ENCODE data around the gene CLEC6A. TPM values are rescaled to one million over a fixed set of nuclear protein-coding genes. Genes with fewer than 3 reads are reported as not detected.

CLEC6A gene
- total and polyA plus RNA-seq, 4 donors, result not detected

GRCh38 chr12:8453021-8453513 is 2.7 kb upstream of the CLEC6A start:
- Histone ChIP-seq H3K27ac (ENCODE audit: low read depth in 1 of 2, low read length in 2 of 2) (no peak overlapping the region), H3K4me1 (ENCODE audit: control insufficient read depth in 1 of 2, insufficient read depth in 2 of 2, low read length in 2 of 2) (no peaks in the 10 kb centered on the region), H3K9me3 (ENCODE audit: control insufficient read depth, low read length) (no peaks in the 10 kb centered on the region), H3K27me3 (ENCODE audit: control insufficient read depth in 1 of 2, insufficient read depth in 2 of 2, low read length in 1 of 2) (no peaks in the 10 kb centered on the region), H3K4me3 (ENCODE audit: low read length in 2 of 2) (no peak overlapping the region), H3K36me3 (ENCODE audit: control insufficient read depth in 1 of 2, insufficient read depth in 2 of 2, low read length in 1 of 2) (no peaks in the 10 kb centered on the region)
- intact Hi-C loops (cut with DNase I), result no loop called here
- DNase-seq, result no peak
- WGBS, 2 donors, result 48 to 50% methylated on average over 4 of the region's 4 CpGs
- ATAC-seq (ENCODE audit: low FRiP score), result no peak

DNA sequence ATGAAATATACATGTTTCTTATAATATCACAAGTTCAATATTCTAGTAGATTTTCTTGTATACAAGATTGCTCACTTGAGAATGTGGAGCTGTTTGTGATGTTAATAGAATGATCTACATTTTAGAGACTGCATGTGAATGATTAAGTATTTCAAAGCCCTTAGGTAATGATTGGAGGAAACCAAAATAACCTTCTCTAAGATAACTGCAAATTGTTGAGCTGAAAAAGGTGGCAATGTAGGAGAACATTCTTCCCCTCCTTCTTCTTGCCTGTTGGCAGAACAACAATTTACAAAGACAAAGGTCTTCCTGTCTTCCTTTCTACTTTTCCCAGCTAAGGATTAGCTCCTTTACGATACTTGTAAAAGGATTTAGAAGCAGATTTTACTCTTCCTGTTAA is 2.0 kb upstream of the CLEC6A start:
- H3K4me3 ChIP-seq (ENCODE audit: low read length in 2 of 2), result no peak overlapping the region
- H3K27me3 ChIP-seq (ENCODE audit: control insufficient read depth in 1 of 2, insufficient read depth in 2 of 2, low read length in 1 of 2), result no peaks in the 10 kb centered on the region
- H3K4me1 ChIP-seq (ENCODE audit: control insufficient read depth in 1 of 2, insufficient read depth in 2 of 2, low read length in 2 of 2), result no peaks in the 10 kb centered on the region
- H3K36me3 ChIP-seq (ENCODE audit: control insufficient read depth in 1 of 2, insufficient read depth in 2 of 2, low read length in 1 of 2), result no peaks in the 10 kb centered on the region
- H3K9me3 ChIP-seq (ENCODE audit: control insufficient read depth, low read length), result no peaks in the 10 kb centered on the region
- DNase-seq (no peak), ATAC-seq (ENCODE audit: low FRiP score) (no peak)
- intact Hi-C loops (cut with DNase I), result no loop called here
- WGBS, 2 donors, result 61 to 63% methylated on average over 1 of the region's 1 CpG
- no peak overlapping the region for H3K27ac ChIP-seq (ENCODE audit: low read depth in 1 of 2, low read length in 2 of 2)

- ATAC-seq (ENCODE audit: low FRiP score), result no peak
- Histone ChIP-seq H3K4me3 (ENCODE audit: low read length in 2 of 2) (no peak overlapping the region), H3K9me3 (ENCODE audit: control insufficient read depth, low read length) (no peaks in the 10 kb centered on the region), H3K27ac (ENCODE audit: low read depth in 1 of 2, low read length in 2 of 2) (no peak overlapping the region), H3K36me3 (ENCODE audit: control insufficient read depth in 1 of 2, insufficient read depth in 2 of 2, low read length in 1 of 2) (no peaks in the 10 kb centered on the region), H3K27me3 (ENCODE audit: control insufficient read depth in 1 of 2, insufficient read depth in 2 of 2, low read length in 1 of 2) (no peaks in the 10 kb centered on the region), H3K4me1 (ENCODE audit: control insufficient read depth in 1 of 2, insufficient read depth in 2 of 2, low read length in 2 of 2) (no peaks in the 10 kb centered on the region)
- intact Hi-C loops (cut with DNase I), result no loop called here
- DNase-seq, result no peak
Observed at GRCh38 chr12:8455271-8455670, 491 bp upstream of the CLEC6A start.

- no peaks in the 10 kb centered on the region for H3K9me3 ChIP-seq (ENCODE audit: control insufficient read depth, low read length)
- H3K36me3 ChIP-seq (ENCODE audit: control insufficient read depth in 1 of 2, insufficient read depth in 2 of 2, low read length in 1 of 2), result no peaks in the 10 kb centered on the region
- WGBS, 2 donors, result 71 to 82% methylated on average over 2 of the region's 2 CpGs
- DNase-seq (no peak), ATAC-seq (ENCODE audit: low FRiP score) (no peak)
- intact Hi-C loops (cut with DNase I), result no loop called here
- no peak overlapping the region for H3K27ac ChIP-seq (ENCODE audit: low read depth in 1 of 2, low read length in 2 of 2)
- no peaks in the 10 kb centered on the region for H3K4me1 ChIP-seq (ENCODE audit: control insufficient read depth in 1 of 2, insufficient read depth in 2 of 2, low read length in 2 of 2)
- no peak overlapping the region for H3K4me3 ChIP-seq (ENCODE audit: low read length in 2 of 2)
- no peaks in the 10 kb centered on the region for H3K27me3 ChIP-seq (ENCODE audit: control insufficient read depth in 1 of 2, insufficient read depth in 2 of 2, low read length in 1 of 2)
Observed at GRCh38 chr12:8461426-8461825, 5.7 kb downstream of the CLEC6A start.

GRCh38 chr12:8465301-8465996 is 9.7 kb downstream of the CLEC6A start:
- Histone ChIP-seq H3K4me3 (ENCODE audit: low read length in 2 of 2) (no peak overlapping the region), H3K27me3 (ENCODE audit: control insufficient read depth in 1 of 2, insufficient read depth in 2 of 2, low read length in 1 of 2) (no peaks in the 10 kb centered on the region), H3K36me3 (ENCODE audit: control insufficient read depth in 1 of 2, insufficient read depth in 2 of 2, low read length in 1 of 2) (no peaks in the 10 kb centered on the region), H3K4me1 (ENCODE audit: control insufficient read depth in 1 of 2, insufficient read depth in 2 of 2, low read length in 2 of 2) (no peaks in the 10 kb centered on the region), H3K9me3 (ENCODE audit: control insufficient read depth, low read length) (no peaks in the 10 kb centered on the region), H3K27ac (ENCODE audit: low read depth in 1 of 2, low read length in 2 of 2) (no peak overlapping the region)
- WGBS, 2 donors, result 0% methylated on average over 2 of the region's 2 CpGs
- ATAC-seq (ENCODE audit: low FRiP score), result no peak
- DNase-seq, result no peak
- intact Hi-C loops (cut with DNase I), result no loop called here

DNA sequence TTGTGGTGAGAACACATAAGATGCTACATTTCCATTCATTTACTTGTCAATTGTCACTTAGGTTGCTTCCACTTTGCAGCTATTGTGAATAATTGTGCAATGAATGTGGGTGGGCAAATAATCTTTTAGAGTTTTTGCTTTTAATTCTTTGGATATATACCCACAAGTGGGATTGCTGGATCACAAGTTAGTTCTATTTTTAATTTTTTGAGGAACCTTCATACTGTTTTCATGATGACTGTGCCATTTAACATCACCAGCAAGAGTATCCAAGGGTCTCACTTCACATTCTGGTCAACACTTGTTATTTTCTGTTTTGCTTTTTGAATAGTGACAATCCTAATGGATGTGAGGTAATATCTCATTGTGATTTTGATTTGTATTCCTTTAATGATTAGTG is 10.5 kb downstream of the CLEC6A start:
- ATAC-seq (ENCODE audit: low FRiP score) (no peak), DNase-seq (no peak)
- intact Hi-C loops (cut with DNase I), result no loop called here
- Histone ChIP-seq H3K27ac (ENCODE audit: low read depth in 1 of 2, low read length in 2 of 2) (no peak overlapping the region), H3K36me3 (ENCODE audit: control insufficient read depth in 1 of 2, insufficient read depth in 2 of 2, low read length in 1 of 2) (no peaks in the 10 kb centered on the region), H3K27me3 (ENCODE audit: control insufficient read depth in 1 of 2, insufficient read depth in 2 of 2, low read length in 1 of 2) (no peaks in the 10 kb centered on the region), H3K4me3 (ENCODE audit: low read length in 2 of 2) (no peak overlapping the region), H3K9me3 (ENCODE audit: control insufficient read depth, low read length) (no peaks in the 10 kb centered on the region), H3K4me1 (ENCODE audit: control insufficient read depth in 1 of 2, insufficient read depth in 2 of 2, low read length in 2 of 2) (no peaks in the 10 kb centered on the region)

DNA sequence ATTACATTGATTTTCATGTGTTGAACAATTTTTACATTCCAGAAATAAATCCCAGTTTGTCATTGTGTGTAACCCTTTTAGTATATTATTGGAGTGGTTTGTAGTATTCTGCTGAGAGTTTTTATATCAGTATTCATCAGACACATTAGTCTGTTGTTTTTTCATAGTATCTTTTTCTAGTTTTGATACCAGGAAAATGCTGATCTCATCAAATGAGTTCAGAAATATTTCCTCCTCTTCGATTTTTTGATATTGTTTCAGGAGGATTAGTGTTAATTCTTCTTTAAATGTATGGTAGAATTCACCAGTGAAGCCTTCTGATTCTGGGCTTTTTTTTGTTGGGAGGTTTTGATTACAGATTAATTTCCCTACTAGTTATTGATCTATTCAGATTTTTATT is 15.3 kb downstream of the CLEC6A start:
- WGBS, 2 donors, result 66 to 73% methylated on average over 1 of the region's 1 CpG
- intact Hi-C loops (cut with DNase I), result no loop called here
- Histone ChIP-seq H3K36me3 (ENCODE audit: control insufficient read depth in 1 of 2, insufficient read depth in 2 of 2, low read length in 1 of 2) (no peaks in the 10 kb centered on the region), H3K27me3 (ENCODE audit: control insufficient read depth in 1 of 2, insufficient read depth in 2 of 2, low read length in 1 of 2) (no peaks in the 10 kb centered on the region), H3K4me1 (ENCODE audit: control insufficient read depth in 1 of 2, insufficient read depth in 2 of 2, low read length in 2 of 2) (no peaks in the 10 kb centered on the region), H3K4me3 (ENCODE audit: low read length in 2 of 2) (no peak overlapping the region), H3K9me3 (ENCODE audit: control insufficient read depth, low read length) (no peaks in the 10 kb centered on the region), H3K27ac (ENCODE audit: low read depth in 1 of 2, low read length in 2 of 2) (no peak overlapping the region)
- no peak for DNase-seq
- ATAC-seq (ENCODE audit: low FRiP score), result no peak

GRCh38 chr12:8475508-8476203 is 19.9 kb downstream of the CLEC6A start:
- Histone ChIP-seq H3K36me3 (ENCODE audit: control insufficient read depth in 1 of 2, insufficient read depth in 2 of 2, low read length in 1 of 2) (no peaks in the 10 kb centered on the region), H3K9me3 (ENCODE audit: control insufficient read depth, low read length) (no peaks in the 10 kb centered on the region), H3K27me3 (ENCODE audit: control insufficient read depth in 1 of 2, insufficient read depth in 2 of 2, low read length in 1 of 2) (no peaks in the 10 kb centered on the region), H3K4me3 (ENCODE audit: low read length in 2 of 2) (no peak overlapping the region), H3K4me1 (ENCODE audit: control insufficient read depth in 1 of 2, insufficient read depth in 2 of 2, low read length in 2 of 2) (no peaks in the 10 kb centered on the region), H3K27ac (ENCODE audit: low read depth in 1 of 2, low read length in 2 of 2) (no peak overlapping the region)
- no peak for DNase-seq
- ATAC-seq (ENCODE audit: low FRiP score), result no peak
- intact Hi-C loops (cut with DNase I), result no loop called here

DNA sequence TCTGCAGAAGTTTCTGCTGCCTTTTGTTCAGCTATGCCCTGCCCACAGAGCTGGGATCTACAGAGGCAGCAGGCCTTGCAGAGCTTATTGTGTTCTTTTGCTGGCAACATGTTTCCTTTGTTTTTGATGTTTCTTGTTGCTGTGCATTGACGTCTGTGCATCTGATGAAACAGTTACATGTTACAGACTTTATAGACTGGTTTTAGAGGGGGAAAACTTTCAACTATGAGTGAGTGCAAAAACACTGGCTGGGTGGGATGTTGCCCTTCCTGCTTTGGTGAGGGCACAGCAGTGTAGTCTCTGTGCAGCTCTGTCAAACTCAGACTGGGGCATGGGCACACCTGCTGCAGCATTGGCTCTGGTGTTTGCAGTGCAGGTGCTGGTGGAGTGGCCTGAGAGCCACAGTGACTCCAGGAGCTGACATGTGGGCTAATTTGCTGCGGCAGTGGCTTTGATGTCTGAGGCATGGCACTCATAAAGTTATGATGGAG is 26.9 kb downstream of the CLEC6A start:
- intact Hi-C loops (cut with DNase I), result no loop called here
- WGBS, 2 donors, result 76 to 77% methylated on average over 2 of the region's 2 CpGs
- no peak overlapping the region for H3K4me3 ChIP-seq (ENCODE audit: low read length in 2 of 2)
- H3K27me3 ChIP-seq (ENCODE audit: control insufficient read depth in 1 of 2, insufficient read depth in 2 of 2, low read length in 1 of 2), result no peaks in the 10 kb centered on the region
- peaks cover 1% of the 10 kb centered on the region for H3K9me3 ChIP-seq (ENCODE audit: control insufficient read depth, low read length)
- peak in 1 of 2 donors; percentile 45 for DNase-seq
- no peak for ATAC-seq (ENCODE audit: low FRiP score)
- no peaks in the 10 kb centered on the region for H3K4me1 ChIP-seq (ENCODE audit: control insufficient read depth in 1 of 2, insufficient read depth in 2 of 2, low read length in 2 of 2)
- H3K36me3 ChIP-seq (ENCODE audit: control insufficient read depth in 1 of 2, insufficient read depth in 2 of 2, low read length in 1 of 2), result no peaks in the 10 kb centered on the region
- H3K27ac ChIP-seq (ENCODE audit: low read depth in 1 of 2, low read length in 2 of 2), result no peak overlapping the region
